ENCODE data around the gene GRAP. TPM values are rescaled to one million over a fixed set of nuclear protein-coding genes. Genes with fewer than 3 reads are reported as not detected.
A peak's percentile ranks its signal among the peaks of the same experiment; 100 is the strongest.
"Not testable (repeated sequence)": the region's sequence is repeated elsewhere in the genome, so short reads cannot be mapped to it uniquely, and the experiment has no call there.

The GRAP gene
- total RNA-seq, 1 experiment from 2014 or later: not detected

GRCh38 chr17:19064378-19064777 is 17.6 kb upstream of the GRAP start:
- H3K4me3 Mint-ChIP-seq (ENCODE audit: low read depth, unreplicated experiment); DNase-seq; H3K27ac Mint-ChIP-seq (ENCODE audit: unreplicated experiment); H3K36me3 Mint-ChIP-seq (ENCODE audit: insufficient read depth, unreplicated experiment); H3K27me3 Mint-ChIP-seq (ENCODE audit: unreplicated experiment); H3K9me3 Mint-ChIP-seq (ENCODE audit: low read depth, unreplicated experiment); intact Hi-C loops (cut with micrococcal nuclease; ENCODE audit: unreplicated experiment); H3K4me1 Mint-ChIP-seq (ENCODE audit: low read depth, unreplicated experiment); BruUV-seq (replicated peaks); CTCF ChIA-PET: not testable (repeated sequence)

GRCh38 chr17:19063326-19063956 is 16.7 kb upstream of the GRAP start:
- H3K4me3 Mint-ChIP-seq (ENCODE audit: low read depth, unreplicated experiment); H3K4me1 Mint-ChIP-seq (ENCODE audit: low read depth, unreplicated experiment); H3K27me3 Mint-ChIP-seq (ENCODE audit: unreplicated experiment); H3K9me3 Mint-ChIP-seq (ENCODE audit: low read depth, unreplicated experiment); intact Hi-C loops (cut with micrococcal nuclease; ENCODE audit: unreplicated experiment); CTCF ChIA-PET; H3K36me3 Mint-ChIP-seq (ENCODE audit: insufficient read depth, unreplicated experiment): not testable (repeated sequence)
- BruUV-seq (replicated peaks): TSS peak; percentile 100
- peak; percentile 84 for DNase-seq
- H3K27ac Mint-ChIP-seq (ENCODE audit: unreplicated experiment): peak overlapping the region; percentile 74

- H3K36me3 Mint-ChIP-seq (ENCODE audit: insufficient read depth, unreplicated experiment); CTCF ChIA-PET; H3K27me3 Mint-ChIP-seq (ENCODE audit: unreplicated experiment); BruUV-seq (replicated peaks); DNase-seq; H3K4me3 Mint-ChIP-seq (ENCODE audit: low read depth, unreplicated experiment); intact Hi-C loops (cut with micrococcal nuclease; ENCODE audit: unreplicated experiment); H3K9me3 Mint-ChIP-seq (ENCODE audit: low read depth, unreplicated experiment); H3K4me1 Mint-ChIP-seq (ENCODE audit: low read depth, unreplicated experiment): not testable (repeated sequence)
- peak overlapping the region; percentile 74 for H3K27ac Mint-ChIP-seq (ENCODE audit: unreplicated experiment)
Observed at GRCh38 chr17:19062718-19063325, 16.1 kb upstream of the GRAP start.

- peak; percentile 53 for DNase-seq
- H3K4me1 Mint-ChIP-seq (ENCODE audit: low read depth, unreplicated experiment); H3K36me3 Mint-ChIP-seq (ENCODE audit: insufficient read depth, unreplicated experiment); H3K27ac Mint-ChIP-seq (ENCODE audit: unreplicated experiment); H3K27me3 Mint-ChIP-seq (ENCODE audit: unreplicated experiment); CTCF ChIA-PET; H3K9me3 Mint-ChIP-seq (ENCODE audit: low read depth, unreplicated experiment); H3K4me3 Mint-ChIP-seq (ENCODE audit: low read depth, unreplicated experiment); intact Hi-C loops (cut with micrococcal nuclease; ENCODE audit: unreplicated experiment): not testable (repeated sequence)
- BruUV-seq (replicated peaks): TSS peak; percentile 100
Observed at GRCh38 chr17:19062009-19062717, 15.4 kb upstream of the GRAP start.

- DNase-seq; H3K27ac Mint-ChIP-seq (ENCODE audit: unreplicated experiment); H3K9me3 Mint-ChIP-seq (ENCODE audit: low read depth, unreplicated experiment); intact Hi-C loops (cut with micrococcal nuclease; ENCODE audit: unreplicated experiment); H3K36me3 Mint-ChIP-seq (ENCODE audit: insufficient read depth, unreplicated experiment); H3K4me1 Mint-ChIP-seq (ENCODE audit: low read depth, unreplicated experiment); CTCF ChIA-PET; BruUV-seq (replicated peaks); H3K27me3 Mint-ChIP-seq (ENCODE audit: unreplicated experiment); H3K4me3 Mint-ChIP-seq (ENCODE audit: low read depth, unreplicated experiment): not testable (repeated sequence)
Observed at GRCh38 chr17:19055447-19055846, 8.7 kb upstream of the GRAP start.

- DNase-seq; BruUV-seq (replicated peaks); H3K27ac Mint-ChIP-seq (ENCODE audit: unreplicated experiment); intact Hi-C loops (cut with micrococcal nuclease; ENCODE audit: unreplicated experiment); H3K36me3 Mint-ChIP-seq (ENCODE audit: insufficient read depth, unreplicated experiment); H3K4me1 Mint-ChIP-seq (ENCODE audit: low read depth, unreplicated experiment); H3K27me3 Mint-ChIP-seq (ENCODE audit: unreplicated experiment); H3K9me3 Mint-ChIP-seq (ENCODE audit: low read depth, unreplicated experiment); H3K4me3 Mint-ChIP-seq (ENCODE audit: low read depth, unreplicated experiment); CTCF ChIA-PET: not testable (repeated sequence)
Observed at GRCh38 chr17:19048826-19049225, 2.1 kb upstream of the GRAP start.

- intact Hi-C loops (cut with micrococcal nuclease; ENCODE audit: unreplicated experiment); H3K4me1 Mint-ChIP-seq (ENCODE audit: low read depth, unreplicated experiment); H3K4me3 Mint-ChIP-seq (ENCODE audit: low read depth, unreplicated experiment); H3K36me3 Mint-ChIP-seq (ENCODE audit: insufficient read depth, unreplicated experiment); CTCF ChIA-PET; DNase-seq; H3K9me3 Mint-ChIP-seq (ENCODE audit: low read depth, unreplicated experiment); H3K27me3 Mint-ChIP-seq (ENCODE audit: unreplicated experiment); H3K27ac Mint-ChIP-seq (ENCODE audit: unreplicated experiment); BruUV-seq (replicated peaks): not testable (repeated sequence)
Observed at GRCh38 chr17:19047510-19047909, 753 bp upstream of the GRAP start.

GRCh38 chr17:19044643-19045042 is 2.1 kb downstream of the GRAP start:
- H3K4me1 Mint-ChIP-seq (ENCODE audit: low read depth, unreplicated experiment); intact Hi-C loops (cut with micrococcal nuclease; ENCODE audit: unreplicated experiment); DNase-seq; H3K4me3 Mint-ChIP-seq (ENCODE audit: low read depth, unreplicated experiment); BruUV-seq (replicated peaks); H3K36me3 Mint-ChIP-seq (ENCODE audit: insufficient read depth, unreplicated experiment); H3K27ac Mint-ChIP-seq (ENCODE audit: unreplicated experiment); H3K9me3 Mint-ChIP-seq (ENCODE audit: low read depth, unreplicated experiment); CTCF ChIA-PET; H3K27me3 Mint-ChIP-seq (ENCODE audit: unreplicated experiment): not testable (repeated sequence)

GRCh38 chr17:19043032-19043431 is 3.7 kb downstream of the GRAP start:
- H3K4me3 Mint-ChIP-seq (ENCODE audit: low read depth, unreplicated experiment); H3K9me3 Mint-ChIP-seq (ENCODE audit: low read depth, unreplicated experiment); H3K36me3 Mint-ChIP-seq (ENCODE audit: insufficient read depth, unreplicated experiment); H3K27me3 Mint-ChIP-seq (ENCODE audit: unreplicated experiment); DNase-seq; CTCF ChIA-PET; intact Hi-C loops (cut with micrococcal nuclease; ENCODE audit: unreplicated experiment); H3K27ac Mint-ChIP-seq (ENCODE audit: unreplicated experiment); BruUV-seq (replicated peaks); H3K4me1 Mint-ChIP-seq (ENCODE audit: low read depth, unreplicated experiment): not testable (repeated sequence)

GRCh38 chr17:19042369-19042768 is 4.4 kb downstream of the GRAP start:
- H3K9me3 Mint-ChIP-seq (ENCODE audit: low read depth, unreplicated experiment); intact Hi-C loops (cut with micrococcal nuclease; ENCODE audit: unreplicated experiment); BruUV-seq (replicated peaks); DNase-seq; H3K4me3 Mint-ChIP-seq (ENCODE audit: low read depth, unreplicated experiment); CTCF ChIA-PET; H3K4me1 Mint-ChIP-seq (ENCODE audit: low read depth, unreplicated experiment); H3K27ac Mint-ChIP-seq (ENCODE audit: unreplicated experiment); H3K36me3 Mint-ChIP-seq (ENCODE audit: insufficient read depth, unreplicated experiment); H3K27me3 Mint-ChIP-seq (ENCODE audit: unreplicated experiment): not testable (repeated sequence)

Measured in Calu3 (cell line).